ENCODE results near the gene KLHL17. TPM values are rescaled to one million over a fixed set of nuclear protein-coding genes. Genes with fewer than 3 reads are reported as not detected.

KLHL17 gene
- total RNA-seq, 2 donors from 2014 or later = 4.2 to 15.3 TPM

GRCh38 chr1:996851-997712 is 36.7 kb downstream of the KLHL17 start:
- no peak for TF ChIP-seq CTCF (IDR thresholded peaks at IDR 0.05)

GRCh38 chr1:997713-997992 is 37.3 kb downstream of the KLHL17 start:
- no peaks in the 10 kb centered on the region for H3K9me3 ChIP-seq
- no peak for TF ChIP-seq CTCF (IDR thresholded peaks at IDR 0.05)
- peaks cover 9 to 29% of the 10 kb centered on the region in 2 donors for H3K4me1 ChIP-seq (ENCODE audit: control insufficient read depth in 1 of 2, low read depth in 2 of 2)
- no peaks in the 10 kb centered on the region for H3K36me3 ChIP-seq
- ATAC-seq (ENCODE audit: insufficient number of reproducible peaks, low FRiP score, low read depth) = no peak
- H3K27ac ChIP-seq = no peak overlapping the region
- no peak for DNase-seq (ENCODE audit: low spot score)
- no peaks in the 10 kb centered on the region for H3K27me3 ChIP-seq (replicated peaks; ENCODE audit: insufficient read depth)
- no peak overlapping the region for H3K4me3 ChIP-seq

More at GRCh38 chr1:996851-997712, 36.7 kb downstream of the KLHL17 start:
- peaks cover 2% of the 10 kb centered on the region for H3K9me3 ChIP-seq
- no peaks in the 10 kb centered on the region for H3K36me3 ChIP-seq
- DNase-seq (ENCODE audit: low spot score) (no peak), ATAC-seq (ENCODE audit: insufficient number of reproducible peaks, low FRiP score, low read depth) (no peak)
- peaks cover 9 to 29% of the 10 kb centered on the region in 2 donors for H3K4me1 ChIP-seq (ENCODE audit: control insufficient read depth in 1 of 2, low read depth in 2 of 2)
- H3K27me3 ChIP-seq (replicated peaks; ENCODE audit: insufficient read depth) = no peaks in the 10 kb centered on the region
- H3K4me3 ChIP-seq = no peak overlapping the region
- no peak overlapping the region for H3K27ac ChIP-seq

GRCh38 chr1:997993-998744 is 37.8 kb downstream of the KLHL17 start:
- no peak for DNase-seq (ENCODE audit: low spot score)
- peaks cover 9 to 29% of the 10 kb centered on the region in 2 donors for H3K4me1 ChIP-seq (ENCODE audit: control insufficient read depth in 1 of 2, low read depth in 2 of 2)
- no peak overlapping the region for H3K27ac ChIP-seq
- no peaks in the 10 kb centered on the region for H3K27me3 ChIP-seq (replicated peaks; ENCODE audit: insufficient read depth)
- ATAC-seq (ENCODE audit: insufficient number of reproducible peaks, low FRiP score, low read depth) = no peak
- H3K9me3 ChIP-seq = no peaks in the 10 kb centered on the region
- peak overlapping the region; percentile 98 for H3K4me3 ChIP-seq
- TF ChIP-seq CTCF (IDR thresholded peaks at IDR 0.05) = no peak
- no peaks in the 10 kb centered on the region for H3K36me3 ChIP-seq

- H3K4me1 ChIP-seq (ENCODE audit: control insufficient read depth in 1 of 2, low read depth in 2 of 2) = peaks cover 9 to 29% of the 10 kb centered on the region in 2 donors
- H3K27ac ChIP-seq = no peak overlapping the region
- no peak for TF ChIP-seq CTCF (IDR thresholded peaks at IDR 0.05)
- no peak for DNase-seq (ENCODE audit: low spot score)
- peak overlapping the region; percentile 98 for H3K4me3 ChIP-seq
- no peak for ATAC-seq (ENCODE audit: insufficient number of reproducible peaks, low FRiP score, low read depth)
- H3K27me3 ChIP-seq (replicated peaks; ENCODE audit: insufficient read depth) = no peaks in the 10 kb centered on the region
- H3K36me3 ChIP-seq = no peaks in the 10 kb centered on the region
- H3K9me3 ChIP-seq = no peaks in the 10 kb centered on the region
Observed at GRCh38 chr1:998745-998994, 38.3 kb downstream of the KLHL17 start.

GRCh38 chr1:998995-999724 is 38.8 kb downstream of the KLHL17 start:
- H3K27ac ChIP-seq = peak overlapping the region; percentile 99

More at GRCh38 chr1:998995-999724, 38.8 kb downstream of the KLHL17 start:
- TF ChIP-seq CTCF (IDR thresholded peaks at IDR 0.05) = no peak
- ATAC-seq (ENCODE audit: insufficient number of reproducible peaks, low FRiP score, low read depth) (no peak), DNase-seq (ENCODE audit: low spot score) (no peak)
- Histone ChIP-seq H3K9me3 (no peaks in the 10 kb centered on the region), H3K36me3 (no peaks in the 10 kb centered on the region), H3K27me3 (replicated peaks; ENCODE audit: insufficient read depth) (no peaks in the 10 kb centered on the region), H3K4me1 (ENCODE audit: control insufficient read depth in 1 of 2, low read depth in 2 of 2) (peaks cover 9 to 29% of the 10 kb centered on the region in 2 donors), H3K4me3 (peak overlapping the region; percentile 98)
